Astrocyte of the spinal cord (primary cell): ENCODE data around the gene SUCNR1.
A peak's percentile ranks its signal among the peaks of the same experiment; 100 is the strongest.

Source experiments
- DNase-seq: peaks from one replicate; pipeline ENCODE4 v3.0.0; 2011; ENCODE audit warnings: low read depth, low spot score
- H3K4me3 ChIP-seq: 2 replicates; pipeline ENCODE4 v1.5.1; 2011; ENCODE audit warnings: low read depth, mild to moderate bottlenecking, low read length, moderate library complexity
- CTCF ChIP-seq: IDR thresholded peaks from 2 replicates; pipeline ENCODE4 v1.5.1; 2012; ENCODE audit warnings: low read depth, mild to moderate bottlenecking, low read length, inconsistent platforms
- in situ Hi-C: cut with HindIII; loops from 2 replicates; pipeline ENCODE4 v1.10.0; 2017; ENCODE audit warnings: low sequenced_read_pairs

The SUCNR1 gene

GRCh38 chr3:151909681-151910405 is 36.4 kb downstream of the SUCNR1 start:
- in situ Hi-C loops = no loop called here
- H3K4me3 ChIP-seq = no peak overlapping the region
- DNase-seq = peak; percentile 63
- TF ChIP-seq CTCF = no peak

GRCh38 chr3:151911462-151911861 is 38.0 kb downstream of the SUCNR1 start:
- TF ChIP-seq CTCF = no peak
- H3K4me3 ChIP-seq = no peak overlapping the region
- no peak for DNase-seq
- in situ Hi-C loops = no loop called here

DNA sequence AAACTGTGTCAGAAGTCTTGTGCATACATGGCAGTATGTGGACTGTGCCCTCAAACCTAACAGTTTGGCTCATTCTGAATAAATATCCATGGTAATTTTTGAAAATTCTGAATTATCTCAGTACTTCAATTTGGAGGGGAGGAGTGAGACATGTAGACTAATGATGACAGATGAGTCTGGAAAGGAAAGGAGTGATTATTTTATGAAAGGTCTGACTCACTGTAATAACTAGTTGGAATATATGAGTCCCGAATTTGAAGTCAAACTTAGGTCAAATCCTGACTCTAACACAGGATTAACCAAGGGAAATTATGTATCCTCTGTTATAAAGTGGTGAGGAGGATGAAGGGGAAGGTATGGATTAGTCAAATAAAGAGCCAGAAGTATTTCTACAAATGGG is 38.6 kb downstream of the SUCNR1 start:
- peak; percentile 46 for DNase-seq
- no peak for TF ChIP-seq CTCF
- in situ Hi-C loops = no loop called here
- no peak overlapping the region for H3K4me3 ChIP-seq

DNA sequence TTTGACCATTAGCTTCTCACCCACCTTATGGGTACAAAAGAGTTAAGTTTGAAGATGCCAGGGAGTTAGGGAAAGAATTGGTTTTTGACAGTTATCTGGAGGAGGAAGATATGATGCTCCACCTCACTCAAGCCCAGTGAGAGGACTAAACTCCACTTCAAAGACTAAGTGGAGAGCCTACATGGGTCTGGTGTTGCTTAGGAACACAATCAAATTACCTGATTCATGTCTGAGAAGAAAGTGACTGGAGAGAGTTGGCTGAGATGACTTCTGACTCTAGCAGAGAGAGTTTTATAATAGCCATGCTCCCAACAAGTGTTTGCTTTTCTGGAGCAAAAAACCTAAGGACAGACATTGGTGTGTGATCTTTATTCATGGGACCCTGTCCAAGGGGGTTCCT is 43.3 kb downstream of the SUCNR1 start:
- in situ Hi-C loops = no loop called here
- no peak for DNase-seq
- TF ChIP-seq CTCF = no peak
- H3K4me3 ChIP-seq = no peak overlapping the region

DNA sequence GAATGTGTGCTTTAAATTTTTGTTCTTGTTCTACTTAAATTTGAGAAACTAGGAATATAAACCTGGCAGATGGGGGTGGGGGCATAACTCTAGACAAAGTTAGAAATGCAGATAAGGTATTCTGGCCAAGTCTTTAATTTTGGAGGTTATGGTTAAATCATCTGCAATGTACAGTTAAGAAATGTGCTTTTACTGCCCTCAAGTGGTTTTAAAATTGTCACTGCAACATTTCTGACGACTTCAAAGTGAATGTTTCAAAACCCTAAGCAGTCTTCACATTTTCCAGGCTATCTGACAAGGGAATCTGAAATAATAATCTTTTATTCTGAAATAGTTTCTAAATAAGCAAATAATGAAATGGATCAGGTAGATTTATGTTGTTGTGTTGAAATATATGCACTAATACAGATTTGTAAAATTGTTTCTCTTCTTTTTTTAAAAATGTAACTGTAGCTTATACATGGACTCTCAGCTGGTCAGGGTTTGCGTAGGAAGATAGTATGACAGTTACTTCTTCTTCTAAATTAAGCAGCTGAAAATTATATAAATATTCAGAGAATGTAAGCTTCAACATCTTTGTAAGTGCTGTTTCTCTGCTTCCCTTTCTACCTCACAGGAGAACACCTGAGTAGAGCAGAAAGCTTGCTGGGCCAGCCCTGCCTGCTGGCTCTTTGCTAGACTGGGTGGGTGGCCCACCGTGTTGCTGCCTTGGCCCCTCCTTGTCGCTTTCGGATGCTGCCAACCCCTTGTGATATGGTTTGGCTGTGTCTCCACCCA is 45.0 kb downstream of the SUCNR1 start:
- in situ Hi-C loops = no loop called here
- peak; percentile 50 for TF ChIP-seq CTCF
- DNase-seq = peak; percentile 75
- no peak overlapping the region for H3K4me3 ChIP-seq

- TF ChIP-seq CTCF = no peak
- DNase-seq = no peak
- no peak overlapping the region for H3K4me3 ChIP-seq
- in situ Hi-C loops = no loop called here
Observed at GRCh38 chr3:151919030-151919328, 45.5 kb downstream of the SUCNR1 start.
